Ishikawa (cell line): ENCODE data around the gene MAML2.

ENCODE experiments used
- CEBPB ChIP-seq: IDR thresholded peaks from 2 replicates; pipeline ENCODE4 v1.6.1; 2012
- CREB1 ChIP-seq: IDR thresholded peaks from 2 replicates; pipeline ENCODE4 v1.6.1; 2012; ENCODE audit warnings: low read depth
- EGR1 ChIP-seq: IDR thresholded peaks from 2 replicates; pipeline ENCODE4 v1.6.1; 2012
- EP300 ChIP-seq: IDR thresholded peaks from 2 replicates; pipeline ENCODE4 v1.6.1; 2012; ENCODE audit warnings: borderline replicate concordance
- FOXM1 ChIP-seq: IDR thresholded peaks from 2 replicates; pipeline ENCODE4 v1.6.1; 2012; ENCODE audit warnings: low read depth, borderline replicate concordance
- NFIC ChIP-seq: IDR thresholded peaks from 2 replicates; pipeline ENCODE4 v1.6.1; 2012
- RAD21 ChIP-seq: IDR thresholded peaks from 2 replicates; pipeline ENCODE4 v1.6.1; 2012; ENCODE audit warnings: low read depth
- TAF1 ChIP-seq: IDR thresholded peaks from 2 replicates; pipeline ENCODE4 v1.6.1; 2012; ENCODE audit warnings: low read depth, mild to moderate bottlenecking
- TCF12 ChIP-seq: IDR thresholded peaks from 2 replicates; pipeline ENCODE4 v1.6.1; 2012; ENCODE audit warnings: low read depth
- TEAD4 ChIP-seq: IDR thresholded peaks from 2 replicates; pipeline ENCODE4 v1.6.1; 2012
- YY1 ChIP-seq: IDR thresholded peaks from 2 replicates; pipeline ENCODE4 v1.6.1; 2012; ENCODE audit warnings: low read depth
- ZBTB7A ChIP-seq: IDR thresholded peaks from 2 replicates; pipeline ENCODE4 v1.6.1; 2012; ENCODE audit warnings: low read depth
- TF ChIP-seq, protein P1 (sequence below): IDR thresholded peaks from 2 replicates; pipeline ENCODE4 v1.6.1; 2012; ENCODE audit warnings: low read depth, mild to moderate bottlenecking
- TF ChIP-seq, protein P2 (sequence below): IDR thresholded peaks from 2 replicates; pipeline ENCODE4 v1.6.1; 2012
- TF ChIP-seq, protein P3 (sequence below): IDR thresholded peaks from 2 replicates; pipeline ENCODE4 v1.6.1; 2012

Gene MAML2

DNA sequence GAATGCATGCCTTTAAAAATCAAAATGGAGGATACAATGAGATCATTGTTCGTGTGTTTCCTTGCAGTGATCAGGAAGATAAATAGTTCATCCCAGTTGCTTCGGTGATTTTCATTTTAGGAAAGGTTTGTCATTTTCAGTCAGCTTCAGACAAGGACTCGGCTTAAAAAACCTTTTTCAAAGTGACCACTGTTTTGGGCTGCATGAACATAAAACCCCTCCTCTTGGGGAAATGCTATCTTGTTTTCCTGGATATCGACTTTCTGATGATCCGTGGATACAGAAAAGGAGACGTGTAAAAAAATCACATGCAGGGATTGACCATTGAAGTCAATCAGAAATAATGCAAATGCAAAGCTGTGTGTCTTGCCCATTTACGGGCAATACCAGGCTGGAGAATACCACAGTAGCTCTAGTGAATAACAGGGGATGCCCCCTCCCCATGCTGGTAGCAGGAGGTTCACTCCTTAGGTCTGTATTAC lies 146.8 kb downstream of the MAML2 start:
- no peak for TF ChIP-seq EGR1
- no peak for TF ChIP-seq FOXM1
- no peak for TF ChIP-seq CEBPB
- TF ChIP-seq EP300: no peak
- no peak for TF ChIP-seq RAD21
- no peak for TF ChIP-seq TCF12
- no peak for TF ChIP-seq TAF1
- TF ChIP-seq, protein P1, sequence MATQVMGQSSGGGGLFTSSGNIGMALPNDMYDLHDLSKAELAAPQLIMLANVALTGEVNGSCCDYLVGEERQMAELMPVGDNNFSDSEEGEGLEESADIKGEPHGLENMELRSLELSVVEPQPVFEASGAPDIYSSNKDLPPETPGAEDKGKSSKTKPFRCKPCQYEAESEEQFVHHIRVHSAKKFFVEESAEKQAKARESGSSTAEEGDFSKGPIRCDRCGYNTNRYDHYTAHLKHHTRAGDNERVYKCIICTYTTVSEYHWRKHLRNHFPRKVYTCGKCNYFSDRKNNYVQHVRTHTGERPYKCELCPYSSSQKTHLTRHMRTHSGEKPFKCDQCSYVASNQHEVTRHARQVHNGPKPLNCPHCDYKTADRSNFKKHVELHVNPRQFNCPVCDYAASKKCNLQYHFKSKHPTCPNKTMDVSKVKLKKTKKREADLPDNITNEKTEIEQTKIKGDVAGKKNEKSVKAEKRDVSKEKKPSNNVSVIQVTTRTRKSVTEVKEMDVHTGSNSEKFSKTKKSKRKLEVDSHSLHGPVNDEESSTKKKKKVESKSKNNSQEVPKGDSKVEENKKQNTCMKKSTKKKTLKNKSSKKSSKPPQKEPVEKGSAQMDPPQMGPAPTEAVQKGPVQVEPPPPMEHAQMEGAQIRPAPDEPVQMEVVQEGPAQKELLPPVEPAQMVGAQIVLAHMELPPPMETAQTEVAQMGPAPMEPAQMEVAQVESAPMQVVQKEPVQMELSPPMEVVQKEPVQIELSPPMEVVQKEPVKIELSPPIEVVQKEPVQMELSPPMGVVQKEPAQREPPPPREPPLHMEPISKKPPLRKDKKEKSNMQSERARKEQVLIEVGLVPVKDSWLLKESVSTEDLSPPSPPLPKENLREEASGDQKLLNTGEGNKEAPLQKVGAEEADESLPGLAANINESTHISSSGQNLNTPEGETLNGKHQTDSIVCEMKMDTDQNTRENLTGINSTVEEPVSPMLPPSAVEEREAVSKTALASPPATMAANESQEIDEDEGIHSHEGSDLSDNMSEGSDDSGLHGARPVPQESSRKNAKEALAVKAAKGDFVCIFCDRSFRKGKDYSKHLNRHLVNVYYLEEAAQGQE: no peak
- no peak for TF ChIP-seq YY1
- no peak for TF ChIP-seq CREB1
- TF ChIP-seq ZBTB7A: no peak
- no peak for TF ChIP-seq TEAD4
- TF ChIP-seq NFIC: no peak
- TF ChIP-seq, protein P2, sequence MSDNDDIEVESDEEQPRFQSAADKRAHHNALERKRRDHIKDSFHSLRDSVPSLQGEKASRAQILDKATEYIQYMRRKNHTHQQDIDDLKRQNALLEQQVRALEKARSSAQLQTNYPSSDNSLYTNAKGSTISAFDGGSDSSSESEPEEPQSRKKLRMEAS: no peak
- TF ChIP-seq, protein P3, sequence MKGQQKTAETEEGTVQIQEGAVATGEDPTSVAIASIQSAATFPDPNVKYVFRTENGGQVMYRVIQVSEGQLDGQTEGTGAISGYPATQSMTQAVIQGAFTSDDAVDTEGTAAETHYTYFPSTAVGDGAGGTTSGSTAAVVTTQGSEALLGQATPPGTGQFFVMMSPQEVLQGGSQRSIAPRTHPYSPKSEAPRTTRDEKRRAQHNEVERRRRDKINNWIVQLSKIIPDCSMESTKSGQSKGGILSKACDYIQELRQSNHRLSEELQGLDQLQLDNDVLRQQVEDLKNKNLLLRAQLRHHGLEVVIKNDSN: no peak

DNA sequence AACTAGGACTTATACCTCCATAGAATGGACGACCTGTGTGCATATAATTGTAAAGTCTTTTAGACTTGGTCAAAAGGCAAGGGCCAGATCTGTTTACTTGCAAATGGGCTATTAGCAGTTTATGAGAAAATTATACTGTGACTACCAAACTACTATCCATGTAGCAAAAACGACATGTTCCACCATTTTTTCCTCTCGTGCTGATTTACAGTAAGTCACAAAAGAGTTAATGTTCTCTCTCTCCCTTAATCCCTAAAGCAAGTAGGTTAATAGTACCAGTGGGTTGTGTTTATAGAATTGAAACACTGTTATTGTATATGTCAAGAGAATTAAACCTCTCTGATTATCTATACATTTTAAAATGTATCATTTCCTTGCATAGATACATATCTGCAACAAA lies 147.3 kb downstream of the MAML2 start:
- no peak for TF ChIP-seq TCF12
- TF ChIP-seq RAD21: no peak
- TF ChIP-seq, protein P3: no peak
- TF ChIP-seq EP300: no peak
- TF ChIP-seq, protein P1: no peak
- TF ChIP-seq FOXM1: no peak

DNA sequence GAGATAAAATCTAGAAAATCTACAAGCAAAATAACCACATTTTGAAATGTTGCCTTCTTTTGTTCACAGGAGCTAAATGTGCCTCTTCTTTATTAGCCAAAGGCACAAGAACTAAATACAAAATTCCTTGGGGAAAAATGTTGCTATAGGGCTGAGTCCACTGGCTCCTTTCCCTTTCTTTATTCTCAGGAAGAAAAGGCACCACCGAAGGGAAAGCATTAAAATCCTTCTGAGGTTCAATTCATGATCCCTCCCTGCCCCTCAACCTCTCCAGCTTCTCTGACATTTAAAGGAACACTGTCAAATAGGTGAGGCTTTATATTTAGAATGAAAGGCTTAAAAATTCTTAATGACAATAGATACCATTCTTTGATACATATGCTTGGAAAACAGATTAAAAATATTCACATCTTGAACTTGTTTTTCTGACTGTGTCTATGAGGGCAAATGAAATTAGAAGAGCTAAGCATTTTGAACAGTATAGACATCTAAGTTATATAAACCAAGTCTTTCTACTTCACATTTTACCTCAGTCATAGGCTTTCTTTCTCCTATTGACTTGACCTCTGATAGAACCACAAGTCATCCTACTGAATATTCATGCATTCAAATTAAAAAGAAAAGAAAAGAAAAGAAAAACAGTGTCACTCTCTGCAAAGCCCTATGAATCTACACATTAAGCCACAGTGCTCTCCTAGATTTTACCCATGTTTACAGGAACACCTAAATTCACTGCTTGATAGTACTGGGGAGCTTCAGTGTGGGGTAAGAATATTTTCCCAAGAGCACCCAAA lies 148.2 kb downstream of the MAML2 start:
- no peak for TF ChIP-seq TEAD4
- no peak for TF ChIP-seq TAF1
- TF ChIP-seq TCF12: no peak
- no peak for TF ChIP-seq FOXM1

DNA sequence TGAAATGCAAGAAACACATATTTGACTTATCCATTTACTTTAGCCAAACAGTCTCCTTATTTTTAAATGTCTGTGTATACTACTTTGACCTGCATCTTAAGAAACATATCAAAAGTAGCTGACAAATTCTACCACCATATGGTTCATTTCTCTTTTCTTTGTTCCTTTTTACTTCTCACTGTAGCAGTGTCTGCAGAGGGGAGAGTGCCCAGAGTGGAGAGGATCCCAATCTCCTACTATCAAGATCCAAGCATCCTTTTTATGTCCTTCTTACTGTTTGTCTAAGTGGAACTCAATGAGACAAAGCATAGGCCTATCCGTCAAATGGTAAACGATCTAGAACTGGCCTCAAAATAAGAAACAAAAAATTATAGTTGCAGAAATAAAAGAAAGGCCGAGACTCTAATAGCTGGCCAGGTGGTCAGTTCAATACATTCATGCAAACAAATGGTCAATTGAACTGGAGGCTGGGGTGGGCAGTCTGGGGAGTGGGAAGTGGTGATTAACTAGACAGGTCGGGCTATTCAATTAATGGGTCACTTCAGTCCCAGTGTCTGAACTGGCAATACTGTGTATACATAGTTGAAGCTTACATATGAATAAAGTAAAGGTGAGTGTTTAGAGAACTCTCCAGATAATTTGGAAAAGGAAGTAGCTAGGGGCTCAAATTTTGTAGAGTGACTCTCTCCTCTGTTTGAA lies 149.1 kb downstream of the MAML2 start:
- TF ChIP-seq CEBPB: no peak
- TF ChIP-seq, protein P3: no peak
- TF ChIP-seq EP300: no peak
- TF ChIP-seq TAF1: no peak
- no peak for TF ChIP-seq TCF12
- no peak for TF ChIP-seq NFIC
- no peak for TF ChIP-seq ZBTB7A
- no peak for TF ChIP-seq FOXM1
- TF ChIP-seq, protein P2: no peak
- TF ChIP-seq EGR1: no peak

DNA sequence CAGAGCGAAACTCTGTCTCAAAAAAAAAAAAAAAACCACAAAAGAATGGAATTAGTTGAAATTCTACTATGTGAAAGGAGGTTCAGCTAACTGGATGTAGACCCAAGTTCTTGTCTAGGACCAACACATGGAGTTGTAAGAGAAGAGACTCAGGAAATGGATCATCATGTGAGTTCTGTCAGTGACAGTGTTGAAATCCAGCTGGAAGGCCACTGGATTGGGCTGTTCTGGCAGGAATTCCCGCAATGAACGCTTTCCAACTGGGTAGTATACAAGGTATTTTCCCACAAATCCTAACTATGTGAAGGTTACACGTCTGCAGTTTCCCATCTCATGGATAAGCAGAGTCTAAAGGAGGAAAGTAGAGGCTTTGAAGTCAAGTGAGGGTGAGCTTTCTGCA lies 151.2 kb downstream of the MAML2 start:
- TF ChIP-seq YY1: no peak
- no peak for TF ChIP-seq TEAD4
- TF ChIP-seq CEBPB: no peak
- TF ChIP-seq, protein P3: no peak
- TF ChIP-seq NFIC: no peak
- TF ChIP-seq CREB1: no peak
- TF ChIP-seq FOXM1: no peak
- TF ChIP-seq, protein P2: no peak
- TF ChIP-seq RAD21: no peak
- no peak for TF ChIP-seq ZBTB7A
- TF ChIP-seq, protein P1: no peak
- TF ChIP-seq EP300: no peak
- TF ChIP-seq TAF1: no peak
- TF ChIP-seq EGR1: no peak
- TF ChIP-seq TCF12: no peak
